ENCODE data around the gene PRR7.

- TF ChIP-seq CTCF (IDR thresholded peaks at IDR 0.05) (no peak), POLR2A (IDR thresholded peaks at IDR 0.05) (no peak)
These were observed 21.7 kb downstream of the PRR7 start for GRCh38 chr5:177468329-177468684.

Data from thyroid gland (tissue), 4 donors.